Tibial nerve (tissue), 4 donors: ENCODE results near the gene NLN. TPM values are rescaled to one million over a fixed set of nuclear protein-coding genes. Genes with fewer than 3 reads are reported as not detected.

Experiments used
- DNase-seq, 2 donors: peaks; one replicate each; pipeline ENCODE4 v3.0.0-alpha.2; 2019; ENCODE audit warnings: low spot score in 2 of 2
- H3K27ac ChIP-seq, 4 donors: fragments of 200-600 bp; sonication (generic) in 3 of 4; one replicate each; pipeline ENCODE4 v1.5.1; 2017 to 2019; ENCODE audit warnings: mild to moderate bottlenecking in 1 of 4
- H3K27me3 ChIP-seq, 2 donors: fragments of 200-600 bp; sonication (generic) in 1 of 2; one replicate each; pipeline versions ENCODE4 v1.5.1 to v1.6.0; 2017 to 2019
- H3K36me3 ChIP-seq, 3 donors: fragments of 200-600 bp; sonication (generic); one replicate each; pipeline ENCODE4 v1.5.1; 2018 to 2019
- H3K4me1 ChIP-seq, 4 donors: fragments of 200-600 bp; sonication (generic) in 3 of 4; one replicate each; pipeline ENCODE4 v1.5.1; 2017 to 2019
- H3K4me3 ChIP-seq, 4 donors: fragments of 200-600 bp; sonication (generic) in 3 of 4; one replicate each; pipeline ENCODE4 v1.5.1; 2017 to 2019; ENCODE audit warnings: mild to moderate bottlenecking in 1 of 4, moderate library complexity in 1 of 4
- H3K9me3 ChIP-seq, 4 donors: fragments of 200-600 bp; sonication (generic) in 3 of 4; one replicate each; pipeline ENCODE4 v1.5.1; 2017 to 2019
- EP300 ChIP-seq, 2 donors: sonication (generic); formaldehyde crosslinking; IDR thresholded peaks; one replicate each; pipeline ENCODE4 v1.6.1; 2017; ENCODE audit warnings: antibody characterized with exemption in 2 of 2, mild to moderate bottlenecking in 1 of 2
- POLR2A ChIP-seq, 2 donors: fragments of 450-650 bp; IDR thresholded peaks; one replicate each; pipeline ENCODE4 v1.6.1; 2017; ENCODE audit warnings: antibody characterized with exemption in 2 of 2, mild to moderate bottlenecking in 2 of 2, moderate library complexity in 2 of 2
- WGBS, 2 donors: methylation state at CpG; one replicate each; pipeline ENCODE4 v1.1.5; 2018; 5-methylcytosine and 5-hydroxymethylcytosine counted together
- total RNA-seq, 4 donors: library from RNA; depleted of rRNA; stranded (reverse); fragments of >200 nt; gene quantifications; one replicate each; pipeline ENCODE4 v1.1.0, GENCODE V29; 2016
- TF ChIP-seq, protein P1 (sequence below), 5 experiments: fragments of 200-600 bp in 3 of 5; fragments of 450-650 bp in 2 of 5; sonication (generic) in 3 of 5; IDR thresholded peaks; one replicate each; pipeline ENCODE4 v1.5.1; 2016 to 2019; ENCODE audit warnings: antibody characterized with exemption in 5 of 5, mild to moderate bottlenecking in 3 of 5, moderate library complexity in 2 of 5

The NLN gene
- total RNA-seq, 4 donors from 2014 or later = 10.9 to 28.6 (median 19.2) TPM

DNA sequence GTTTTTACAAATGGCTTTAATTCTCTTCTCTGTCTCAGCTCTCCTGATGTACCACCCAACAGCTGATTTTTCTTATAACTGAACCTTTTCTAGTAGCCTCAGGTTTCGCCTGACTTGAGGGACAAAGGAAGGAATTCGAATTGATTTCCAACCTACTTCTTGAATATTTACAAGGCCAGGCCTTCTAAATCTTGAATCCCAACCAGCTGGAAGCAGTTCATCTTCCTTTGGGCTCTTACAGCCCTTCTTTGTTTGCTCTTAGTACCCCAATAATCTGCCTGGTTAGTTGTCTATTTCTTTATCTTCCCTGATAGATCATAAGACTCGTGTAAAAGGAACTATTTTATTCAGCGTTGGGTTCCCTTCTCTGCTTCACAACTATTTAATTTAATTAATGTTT lies 95.9 kb downstream of the NLN start:
- H3K27me3 ChIP-seq = no peaks in the 10 kb centered on the region
- 86 to 93% methylated on average over 4 of the region's 4 CpGs for WGBS, 2 donors
- no peak overlapping the region for H3K4me3 ChIP-seq
- H3K27ac ChIP-seq = no peak overlapping the region
- peaks cover 0 to 16% (median 0%) of the 10 kb centered on the region in 3 donors for H3K36me3 ChIP-seq
- H3K4me1 ChIP-seq = no peaks in the 10 kb centered on the region
- no peaks in the 10 kb centered on the region for H3K9me3 ChIP-seq
- TF ChIP-seq EP300 (IDR thresholded peaks at IDR 0.05) = no peak
- TF ChIP-seq, protein P1, sequence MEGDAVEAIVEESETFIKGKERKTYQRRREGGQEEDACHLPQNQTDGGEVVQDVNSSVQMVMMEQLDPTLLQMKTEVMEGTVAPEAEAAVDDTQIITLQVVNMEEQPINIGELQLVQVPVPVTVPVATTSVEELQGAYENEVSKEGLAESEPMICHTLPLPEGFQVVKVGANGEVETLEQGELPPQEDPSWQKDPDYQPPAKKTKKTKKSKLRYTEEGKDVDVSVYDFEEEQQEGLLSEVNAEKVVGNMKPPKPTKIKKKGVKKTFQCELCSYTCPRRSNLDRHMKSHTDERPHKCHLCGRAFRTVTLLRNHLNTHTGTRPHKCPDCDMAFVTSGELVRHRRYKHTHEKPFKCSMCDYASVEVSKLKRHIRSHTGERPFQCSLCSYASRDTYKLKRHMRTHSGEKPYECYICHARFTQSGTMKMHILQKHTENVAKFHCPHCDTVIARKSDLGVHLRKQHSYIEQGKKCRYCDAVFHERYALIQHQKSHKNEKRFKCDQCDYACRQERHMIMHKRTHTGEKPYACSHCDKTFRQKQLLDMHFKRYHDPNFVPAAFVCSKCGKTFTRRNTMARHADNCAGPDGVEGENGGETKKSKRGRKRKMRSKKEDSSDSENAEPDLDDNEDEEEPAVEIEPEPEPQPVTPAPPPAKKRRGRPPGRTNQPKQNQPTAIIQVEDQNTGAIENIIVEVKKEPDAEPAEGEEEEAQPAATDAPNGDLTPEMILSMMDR (IDR thresholded peaks at IDR 0.05) = no peak
- TF ChIP-seq POLR2A (IDR thresholded peaks at IDR 0.05) = no peak
- DNase-seq = no peak

GRCh38 chr5:65818592-65818991 lies 96.6 kb downstream of the NLN start:
- no peaks in the 10 kb centered on the region for H3K27me3 ChIP-seq
- no peak overlapping the region for H3K27ac ChIP-seq
- H3K4me3 ChIP-seq = no peak overlapping the region
- no peaks in the 10 kb centered on the region for H3K4me1 ChIP-seq
- no peaks in the 10 kb centered on the region for H3K9me3 ChIP-seq
- WGBS, 2 donors = 88 to 89% methylated on average over 4 of the region's 4 CpGs
- TF ChIP-seq POLR2A (IDR thresholded peaks at IDR 0.05) (no peak), EP300 (IDR thresholded peaks at IDR 0.05) (no peak)
- TF ChIP-seq, protein P1 (IDR thresholded peaks at IDR 0.05) = no peak
- H3K36me3 ChIP-seq = peaks cover 0 to 10% (median 0%) of the 10 kb centered on the region in 3 donors
- DNase-seq = no peak

GRCh38 chr5:65819215-65819904 lies 97.4 kb downstream of the NLN start:
- DNase-seq = no peak

DNA sequence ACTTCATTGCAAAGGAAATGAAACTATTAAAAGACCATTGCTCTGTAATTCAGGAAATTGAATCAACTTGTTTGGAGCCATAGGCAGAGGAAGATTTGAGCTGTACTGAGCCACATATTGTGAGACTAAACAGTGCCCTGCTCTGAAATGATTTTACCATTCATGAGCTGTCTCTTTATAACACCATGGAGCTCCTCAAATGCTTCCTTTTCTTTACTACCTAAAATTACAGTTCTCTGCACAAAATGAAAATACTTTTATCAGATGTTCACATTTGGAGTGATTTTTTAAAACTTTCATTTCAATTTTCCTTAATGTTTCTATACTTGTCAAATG lies 97.9 kb downstream of the NLN start:
- DNase-seq = no peak
- Histone ChIP-seq H3K27ac (no peak overlapping the region), H3K4me1 (no peaks in the 10 kb centered on the region), H3K27me3 (no peaks in the 10 kb centered on the region), H3K36me3 (peaks cover 0 to 6% (median 0%) of the 10 kb centered on the region in 3 donors), H3K4me3 (no peak overlapping the region), H3K9me3 (no peaks in the 10 kb centered on the region)
- TF ChIP-seq, protein P1 (IDR thresholded peaks at IDR 0.05) = no peak
- TF ChIP-seq POLR2A (IDR thresholded peaks at IDR 0.05) (no peak), EP300 (IDR thresholded peaks at IDR 0.05) (no peak)

More at GRCh38 chr5:65819215-65819904, 97.4 kb downstream of the NLN start:
- H3K36me3 ChIP-seq = peaks cover 0 to 6% (median 0%) of the 10 kb centered on the region in 3 donors
- H3K4me3 ChIP-seq = no peak overlapping the region
- no peaks in the 10 kb centered on the region for H3K4me1 ChIP-seq
- H3K9me3 ChIP-seq = no peaks in the 10 kb centered on the region
- TF ChIP-seq, protein P1 (IDR thresholded peaks at IDR 0.05) = no peak
- TF ChIP-seq POLR2A (IDR thresholded peaks at IDR 0.05) (no peak), EP300 (IDR thresholded peaks at IDR 0.05) (no peak)
- no peak overlapping the region for H3K27ac ChIP-seq
- WGBS, 2 donors = 53 to 54% methylated on average over 3 of the region's 3 CpGs
- no peaks in the 10 kb centered on the region for H3K27me3 ChIP-seq

DNA sequence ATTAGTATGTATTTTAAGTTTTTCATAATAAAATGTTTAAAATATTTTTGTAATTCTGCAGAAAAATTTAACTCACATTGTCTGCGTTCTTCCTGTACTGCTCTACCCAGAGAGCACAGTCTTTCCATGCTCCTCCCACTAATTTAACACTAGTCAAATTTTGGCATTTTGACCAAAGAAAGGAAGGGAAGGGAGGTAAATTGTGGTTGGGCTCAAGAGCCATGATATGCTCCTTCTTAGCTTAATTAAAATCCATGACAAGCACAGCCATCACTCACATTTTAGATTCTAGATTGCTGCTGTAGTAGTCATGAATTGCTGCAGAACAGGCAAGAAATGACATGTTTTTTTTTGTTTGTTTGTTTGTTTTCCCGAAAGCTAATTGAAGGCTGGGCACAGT lies 98.4 kb downstream of the NLN start:
- H3K27me3 ChIP-seq = no peaks in the 10 kb centered on the region
- 86 to 88% methylated on average over 2 of the region's 2 CpGs for WGBS, 2 donors
- H3K9me3 ChIP-seq = no peaks in the 10 kb centered on the region
- H3K36me3 ChIP-seq = peaks cover 0 to 6% (median 0%) of the 10 kb centered on the region in 3 donors
- no peak overlapping the region for H3K4me3 ChIP-seq
- no peak for DNase-seq
- TF ChIP-seq, protein P1 (IDR thresholded peaks at IDR 0.05) = no peak
- TF ChIP-seq EP300 (IDR thresholded peaks at IDR 0.05) (no peak), POLR2A (IDR thresholded peaks at IDR 0.05) (no peak)
- no peaks in the 10 kb centered on the region for H3K4me1 ChIP-seq
- no peak overlapping the region for H3K27ac ChIP-seq
